ENCODE data around the gene SCARB1. TPM values are rescaled to one million over a fixed set of nuclear protein-coding genes. Genes with fewer than 3 reads are reported as not detected.
A peak's percentile ranks its signal among the peaks of the same experiment; 100 is the strongest.

SCARB1 gene
- total and polyA plus RNA-seq, 9 of the 15 experiments (the other 6 are each of a cell fraction or from before 2014, with no cell fraction given) = 0.56 to 157 (median 52.8) TPM

- TF ChIP-seq, protein P1, sequence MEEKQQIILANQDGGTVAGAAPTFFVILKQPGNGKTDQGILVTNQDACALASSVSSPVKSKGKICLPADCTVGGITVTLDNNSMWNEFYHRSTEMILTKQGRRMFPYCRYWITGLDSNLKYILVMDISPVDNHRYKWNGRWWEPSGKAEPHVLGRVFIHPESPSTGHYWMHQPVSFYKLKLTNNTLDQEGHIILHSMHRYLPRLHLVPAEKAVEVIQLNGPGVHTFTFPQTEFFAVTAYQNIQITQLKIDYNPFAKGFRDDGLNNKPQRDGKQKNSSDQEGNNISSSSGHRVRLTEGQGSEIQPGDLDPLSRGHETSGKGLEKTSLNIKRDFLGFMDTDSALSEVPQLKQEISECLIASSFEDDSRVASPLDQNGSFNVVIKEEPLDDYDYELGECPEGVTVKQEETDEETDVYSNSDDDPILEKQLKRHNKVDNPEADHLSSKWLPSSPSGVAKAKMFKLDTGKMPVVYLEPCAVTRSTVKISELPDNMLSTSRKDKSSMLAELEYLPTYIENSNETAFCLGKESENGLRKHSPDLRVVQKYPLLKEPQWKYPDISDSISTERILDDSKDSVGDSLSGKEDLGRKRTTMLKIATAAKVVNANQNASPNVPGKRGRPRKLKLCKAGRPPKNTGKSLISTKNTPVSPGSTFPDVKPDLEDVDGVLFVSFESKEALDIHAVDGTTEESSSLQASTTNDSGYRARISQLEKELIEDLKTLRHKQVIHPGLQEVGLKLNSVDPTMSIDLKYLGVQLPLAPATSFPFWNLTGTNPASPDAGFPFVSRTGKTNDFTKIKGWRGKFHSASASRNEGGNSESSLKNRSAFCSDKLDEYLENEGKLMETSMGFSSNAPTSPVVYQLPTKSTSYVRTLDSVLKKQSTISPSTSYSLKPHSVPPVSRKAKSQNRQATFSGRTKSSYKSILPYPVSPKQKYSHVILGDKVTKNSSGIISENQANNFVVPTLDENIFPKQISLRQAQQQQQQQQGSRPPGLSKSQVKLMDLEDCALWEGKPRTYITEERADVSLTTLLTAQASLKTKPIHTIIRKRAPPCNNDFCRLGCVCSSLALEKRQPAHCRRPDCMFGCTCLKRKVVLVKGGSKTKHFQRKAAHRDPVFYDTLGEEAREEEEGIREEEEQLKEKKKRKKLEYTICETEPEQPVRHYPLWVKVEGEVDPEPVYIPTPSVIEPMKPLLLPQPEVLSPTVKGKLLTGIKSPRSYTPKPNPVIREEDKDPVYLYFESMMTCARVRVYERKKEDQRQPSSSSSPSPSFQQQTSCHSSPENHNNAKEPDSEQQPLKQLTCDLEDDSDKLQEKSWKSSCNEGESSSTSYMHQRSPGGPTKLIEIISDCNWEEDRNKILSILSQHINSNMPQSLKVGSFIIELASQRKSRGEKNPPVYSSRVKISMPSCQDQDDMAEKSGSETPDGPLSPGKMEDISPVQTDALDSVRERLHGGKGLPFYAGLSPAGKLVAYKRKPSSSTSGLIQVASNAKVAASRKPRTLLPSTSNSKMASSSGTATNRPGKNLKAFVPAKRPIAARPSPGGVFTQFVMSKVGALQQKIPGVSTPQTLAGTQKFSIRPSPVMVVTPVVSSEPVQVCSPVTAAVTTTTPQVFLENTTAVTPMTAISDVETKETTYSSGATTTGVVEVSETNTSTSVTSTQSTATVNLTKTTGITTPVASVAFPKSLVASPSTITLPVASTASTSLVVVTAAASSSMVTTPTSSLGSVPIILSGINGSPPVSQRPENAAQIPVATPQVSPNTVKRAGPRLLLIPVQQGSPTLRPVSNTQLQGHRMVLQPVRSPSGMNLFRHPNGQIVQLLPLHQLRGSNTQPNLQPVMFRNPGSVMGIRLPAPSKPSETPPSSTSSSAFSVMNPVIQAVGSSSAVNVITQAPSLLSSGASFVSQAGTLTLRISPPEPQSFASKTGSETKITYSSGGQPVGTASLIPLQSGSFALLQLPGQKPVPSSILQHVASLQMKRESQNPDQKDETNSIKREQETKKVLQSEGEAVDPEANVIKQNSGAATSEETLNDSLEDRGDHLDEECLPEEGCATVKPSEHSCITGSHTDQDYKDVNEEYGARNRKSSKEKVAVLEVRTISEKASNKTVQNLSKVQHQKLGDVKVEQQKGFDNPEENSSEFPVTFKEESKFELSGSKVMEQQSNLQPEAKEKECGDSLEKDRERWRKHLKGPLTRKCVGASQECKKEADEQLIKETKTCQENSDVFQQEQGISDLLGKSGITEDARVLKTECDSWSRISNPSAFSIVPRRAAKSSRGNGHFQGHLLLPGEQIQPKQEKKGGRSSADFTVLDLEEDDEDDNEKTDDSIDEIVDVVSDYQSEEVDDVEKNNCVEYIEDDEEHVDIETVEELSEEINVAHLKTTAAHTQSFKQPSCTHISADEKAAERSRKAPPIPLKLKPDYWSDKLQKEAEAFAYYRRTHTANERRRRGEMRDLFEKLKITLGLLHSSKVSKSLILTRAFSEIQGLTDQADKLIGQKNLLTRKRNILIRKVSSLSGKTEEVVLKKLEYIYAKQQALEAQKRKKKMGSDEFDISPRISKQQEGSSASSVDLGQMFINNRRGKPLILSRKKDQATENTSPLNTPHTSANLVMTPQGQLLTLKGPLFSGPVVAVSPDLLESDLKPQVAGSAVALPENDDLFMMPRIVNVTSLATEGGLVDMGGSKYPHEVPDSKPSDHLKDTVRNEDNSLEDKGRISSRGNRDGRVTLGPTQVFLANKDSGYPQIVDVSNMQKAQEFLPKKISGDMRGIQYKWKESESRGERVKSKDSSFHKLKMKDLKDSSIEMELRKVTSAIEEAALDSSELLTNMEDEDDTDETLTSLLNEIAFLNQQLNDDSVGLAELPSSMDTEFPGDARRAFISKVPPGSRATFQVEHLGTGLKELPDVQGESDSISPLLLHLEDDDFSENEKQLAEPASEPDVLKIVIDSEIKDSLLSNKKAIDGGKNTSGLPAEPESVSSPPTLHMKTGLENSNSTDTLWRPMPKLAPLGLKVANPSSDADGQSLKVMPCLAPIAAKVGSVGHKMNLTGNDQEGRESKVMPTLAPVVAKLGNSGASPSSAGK (IDR thresholded peaks at IDR 0.05) = no peak
- TF ChIP-seq RBM22 (IDR thresholded peaks at IDR 0.05; ENCODE audit: low read depth, low read length, poor library complexity, severe bottlenecking) (peak; percentile 42), ZFP30 (CRISPR knock-in tag; IDR thresholded peaks at IDR 0.05; ENCODE audit: borderline replicate concordance) (no peak), RBM25 (IDR thresholded peaks at IDR 0.05; ENCODE audit: low read depth, low read length, severe bottlenecking) (no peak), POLR2A (conservative IDR thresholded peaks at IDR 0.05) (0 out of 2 replicates have a peak, but pooled peaks have one; percentile 22), SUPT5H (IDR thresholded peaks at IDR 0.05) (0 out of 2 replicates have a peak, but pooled peaks have one; percentile 31), BRCA1 (IDR thresholded peaks at IDR 0.05) (no peak), BRCA1 (CRISPR knock-in tag; IDR thresholded peaks at IDR 0.05) (no peak)
These were observed 78.6 kb downstream of the SCARB1 start (continued) for GRCh38 chr12:124784871-124785572.
